ENCODE results near the gene POLA1.

POLA1 gene

DNA sequence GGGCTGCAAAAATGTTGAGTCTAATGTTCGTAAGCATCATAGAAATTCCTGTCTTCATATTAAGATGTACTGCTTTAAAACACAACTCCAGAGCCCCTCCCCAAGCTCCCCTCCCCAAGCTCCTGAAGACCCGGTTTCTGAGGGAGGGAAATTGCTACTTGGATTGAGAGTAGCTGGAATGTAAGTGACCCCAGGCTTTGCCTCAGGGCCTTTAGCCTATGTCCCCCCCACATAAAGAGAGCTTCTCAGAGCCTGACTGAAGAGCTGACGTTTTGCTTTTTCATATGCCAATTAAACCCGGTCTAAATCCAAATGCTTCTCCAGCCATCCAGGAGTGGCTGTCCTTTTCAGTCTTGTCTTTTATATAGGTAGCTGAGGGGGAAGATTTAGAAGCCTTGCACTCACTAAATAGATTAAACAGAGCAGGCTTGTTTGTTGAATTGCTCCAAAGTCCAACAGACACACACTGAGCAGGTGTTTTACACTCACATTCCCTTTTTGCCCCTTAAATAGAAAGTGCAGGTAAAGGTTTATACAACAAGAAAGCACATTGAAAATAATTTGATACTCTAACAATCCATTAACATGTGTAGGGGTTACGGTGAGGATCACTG, 302.5 kb downstream of the POLA1 start:
- TF ChIP-seq YY1 (IDR thresholded peaks at IDR 0.05; ENCODE audit: low read depth): no peak
- TF ChIP-seq NFIC (IDR thresholded peaks at IDR 0.05): no peak
- no peak for TF ChIP-seq CREB1 (IDR thresholded peaks at IDR 0.05; ENCODE audit: low read depth)
- no peak for TF ChIP-seq FOXM1 (IDR thresholded peaks at IDR 0.05; ENCODE audit: borderline replicate concordance, low read depth)
- no peak for TF ChIP-seq EP300 (IDR thresholded peaks at IDR 0.05; ENCODE audit: borderline replicate concordance)
- TF ChIP-seq, protein P1, sequence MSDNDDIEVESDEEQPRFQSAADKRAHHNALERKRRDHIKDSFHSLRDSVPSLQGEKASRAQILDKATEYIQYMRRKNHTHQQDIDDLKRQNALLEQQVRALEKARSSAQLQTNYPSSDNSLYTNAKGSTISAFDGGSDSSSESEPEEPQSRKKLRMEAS (IDR thresholded peaks at IDR 0.05): no peak
- TF ChIP-seq, protein P2, sequence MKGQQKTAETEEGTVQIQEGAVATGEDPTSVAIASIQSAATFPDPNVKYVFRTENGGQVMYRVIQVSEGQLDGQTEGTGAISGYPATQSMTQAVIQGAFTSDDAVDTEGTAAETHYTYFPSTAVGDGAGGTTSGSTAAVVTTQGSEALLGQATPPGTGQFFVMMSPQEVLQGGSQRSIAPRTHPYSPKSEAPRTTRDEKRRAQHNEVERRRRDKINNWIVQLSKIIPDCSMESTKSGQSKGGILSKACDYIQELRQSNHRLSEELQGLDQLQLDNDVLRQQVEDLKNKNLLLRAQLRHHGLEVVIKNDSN (IDR thresholded peaks at IDR 0.05): no peak
- TF ChIP-seq TEAD4 (IDR thresholded peaks at IDR 0.05): no peak
- TF ChIP-seq, protein P3, sequence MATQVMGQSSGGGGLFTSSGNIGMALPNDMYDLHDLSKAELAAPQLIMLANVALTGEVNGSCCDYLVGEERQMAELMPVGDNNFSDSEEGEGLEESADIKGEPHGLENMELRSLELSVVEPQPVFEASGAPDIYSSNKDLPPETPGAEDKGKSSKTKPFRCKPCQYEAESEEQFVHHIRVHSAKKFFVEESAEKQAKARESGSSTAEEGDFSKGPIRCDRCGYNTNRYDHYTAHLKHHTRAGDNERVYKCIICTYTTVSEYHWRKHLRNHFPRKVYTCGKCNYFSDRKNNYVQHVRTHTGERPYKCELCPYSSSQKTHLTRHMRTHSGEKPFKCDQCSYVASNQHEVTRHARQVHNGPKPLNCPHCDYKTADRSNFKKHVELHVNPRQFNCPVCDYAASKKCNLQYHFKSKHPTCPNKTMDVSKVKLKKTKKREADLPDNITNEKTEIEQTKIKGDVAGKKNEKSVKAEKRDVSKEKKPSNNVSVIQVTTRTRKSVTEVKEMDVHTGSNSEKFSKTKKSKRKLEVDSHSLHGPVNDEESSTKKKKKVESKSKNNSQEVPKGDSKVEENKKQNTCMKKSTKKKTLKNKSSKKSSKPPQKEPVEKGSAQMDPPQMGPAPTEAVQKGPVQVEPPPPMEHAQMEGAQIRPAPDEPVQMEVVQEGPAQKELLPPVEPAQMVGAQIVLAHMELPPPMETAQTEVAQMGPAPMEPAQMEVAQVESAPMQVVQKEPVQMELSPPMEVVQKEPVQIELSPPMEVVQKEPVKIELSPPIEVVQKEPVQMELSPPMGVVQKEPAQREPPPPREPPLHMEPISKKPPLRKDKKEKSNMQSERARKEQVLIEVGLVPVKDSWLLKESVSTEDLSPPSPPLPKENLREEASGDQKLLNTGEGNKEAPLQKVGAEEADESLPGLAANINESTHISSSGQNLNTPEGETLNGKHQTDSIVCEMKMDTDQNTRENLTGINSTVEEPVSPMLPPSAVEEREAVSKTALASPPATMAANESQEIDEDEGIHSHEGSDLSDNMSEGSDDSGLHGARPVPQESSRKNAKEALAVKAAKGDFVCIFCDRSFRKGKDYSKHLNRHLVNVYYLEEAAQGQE (IDR thresholded peaks at IDR 0.05; ENCODE audit: low read depth): no peak
- TF ChIP-seq ZBTB7A (IDR thresholded peaks at IDR 0.05; ENCODE audit: low read depth): no peak
- TF ChIP-seq EGR1 (IDR thresholded peaks at IDR 0.05): no peak
- TF ChIP-seq TAF1 (IDR thresholded peaks at IDR 0.05; ENCODE audit: low read depth): no peak
- no peak for TF ChIP-seq TCF12 (IDR thresholded peaks at IDR 0.05; ENCODE audit: low read depth)
- no peak for TF ChIP-seq CEBPB (IDR thresholded peaks at IDR 0.05)
- no peak for TF ChIP-seq RAD21 (IDR thresholded peaks at IDR 0.05; ENCODE audit: low read depth)

DNA sequence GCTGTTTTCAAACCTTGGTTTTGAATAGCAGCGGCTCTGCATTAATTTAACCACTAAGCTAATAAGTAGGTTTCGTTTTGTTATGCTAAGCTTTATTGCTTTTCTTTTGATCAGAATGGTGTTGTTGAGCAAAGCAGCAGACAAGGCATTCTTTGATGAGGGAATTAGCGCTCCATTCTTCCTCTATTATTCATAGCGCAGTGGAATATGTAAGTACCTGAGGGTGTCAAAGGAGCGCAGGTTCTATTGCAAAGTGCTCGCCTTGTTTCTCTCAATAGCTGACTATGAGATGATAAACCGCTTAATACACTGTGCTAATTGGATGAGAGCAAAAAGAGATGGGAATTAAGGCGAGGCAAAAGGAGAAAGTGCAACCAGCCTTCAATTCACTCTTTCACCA, 305.8 kb downstream of the POLA1 start:
- TF ChIP-seq ZBTB7A (IDR thresholded peaks at IDR 0.05; ENCODE audit: low read depth): no peak

DNA sequence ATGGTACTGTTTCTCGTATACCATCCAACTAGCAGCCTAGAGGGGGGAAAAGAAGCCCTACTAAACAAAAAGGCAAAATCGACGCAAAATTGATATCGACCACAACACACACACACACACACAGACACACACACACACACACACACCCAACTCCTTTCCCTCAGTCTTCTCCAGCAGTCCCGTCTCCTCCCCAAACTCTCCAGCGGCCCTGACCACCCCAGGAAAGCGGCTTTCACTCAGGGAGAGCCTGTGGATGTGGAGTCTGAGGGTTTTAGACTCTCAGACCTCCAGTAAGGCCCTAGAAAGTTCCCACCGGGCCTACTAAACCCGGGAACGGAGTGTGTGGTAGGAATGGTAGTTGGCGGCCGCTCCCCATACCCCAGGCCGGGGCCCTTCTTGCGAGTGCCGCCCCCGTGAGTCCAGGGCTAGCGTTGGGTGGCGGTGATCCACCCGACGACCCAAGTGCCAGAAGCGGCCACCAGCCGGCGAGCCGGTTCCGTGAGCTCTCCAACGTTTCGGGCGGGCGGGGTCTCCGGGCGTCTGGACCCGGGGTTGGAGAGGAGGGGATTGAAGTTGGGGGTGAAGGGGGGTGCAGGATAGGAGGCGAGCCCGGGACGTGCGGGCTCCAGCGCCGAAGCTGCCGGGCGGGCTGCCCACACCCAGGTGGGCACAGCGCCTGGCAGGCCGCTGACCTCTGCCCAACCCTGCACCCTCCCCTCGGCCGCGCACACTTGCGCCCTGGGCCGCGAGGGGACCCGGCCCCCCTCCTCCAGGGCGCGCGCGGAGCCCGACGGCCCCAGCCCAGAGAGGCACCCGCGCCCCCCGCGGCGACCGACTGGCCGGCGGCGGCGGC, 308.3 kb downstream of the POLA1 start:
- TF ChIP-seq YY1 (IDR thresholded peaks at IDR 0.05; ENCODE audit: low read depth): no peak
- TF ChIP-seq ZBTB7A (IDR thresholded peaks at IDR 0.05; ENCODE audit: low read depth): no peak
- TF ChIP-seq EP300 (IDR thresholded peaks at IDR 0.05; ENCODE audit: borderline replicate concordance): no peak
- no peak for TF ChIP-seq CREB1 (IDR thresholded peaks at IDR 0.05; ENCODE audit: low read depth)
- TF ChIP-seq EGR1 (IDR thresholded peaks at IDR 0.05): no peak
- no peak for TF ChIP-seq RAD21 (IDR thresholded peaks at IDR 0.05; ENCODE audit: low read depth)
- TF ChIP-seq, protein P1 (IDR thresholded peaks at IDR 0.05): no peak
- no peak for TF ChIP-seq TEAD4 (IDR thresholded peaks at IDR 0.05)
- TF ChIP-seq TCF12 (IDR thresholded peaks at IDR 0.05; ENCODE audit: low read depth): no peak
- no peak for TF ChIP-seq NFIC (IDR thresholded peaks at IDR 0.05)
- no peak for TF ChIP-seq CEBPB (IDR thresholded peaks at IDR 0.05)
- TF ChIP-seq, protein P2 (IDR thresholded peaks at IDR 0.05): no peak
- TF ChIP-seq TAF1 (IDR thresholded peaks at IDR 0.05; ENCODE audit: low read depth): no peak

DNA sequence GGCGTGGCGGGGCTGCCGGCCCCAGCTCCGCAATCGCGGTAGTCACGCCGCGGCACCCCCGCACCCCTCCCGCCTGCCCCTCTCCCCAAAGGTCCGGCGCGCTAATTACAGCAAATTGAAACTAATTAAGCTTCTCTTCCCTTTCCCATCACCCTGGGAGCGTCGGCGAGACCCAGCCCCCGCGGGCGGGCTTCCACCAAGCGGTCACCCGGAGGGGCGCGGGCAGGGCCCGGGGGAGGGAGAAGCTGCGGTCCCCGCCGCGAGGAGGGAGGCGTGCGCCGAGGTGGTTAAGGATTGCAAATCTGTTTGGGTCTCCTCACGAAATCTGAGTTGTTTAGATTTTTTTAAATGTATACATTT, 308.9 kb downstream of the POLA1 start:
- TF ChIP-seq NFIC (IDR thresholded peaks at IDR 0.05) (no peak), EGR1 (IDR thresholded peaks at IDR 0.05) (no peak), TCF12 (IDR thresholded peaks at IDR 0.05; ENCODE audit: low read depth) (no peak), CREB1 (IDR thresholded peaks at IDR 0.05; ENCODE audit: low read depth) (no peak), RAD21 (IDR thresholded peaks at IDR 0.05; ENCODE audit: low read depth) (no peak), YY1 (IDR thresholded peaks at IDR 0.05; ENCODE audit: low read depth) (no peak), TEAD4 (IDR thresholded peaks at IDR 0.05) (no peak)
- TF ChIP-seq, protein P2 (IDR thresholded peaks at IDR 0.05): no peak
- TF ChIP-seq, protein P3 (IDR thresholded peaks at IDR 0.05; ENCODE audit: low read depth): no peak

DNA sequence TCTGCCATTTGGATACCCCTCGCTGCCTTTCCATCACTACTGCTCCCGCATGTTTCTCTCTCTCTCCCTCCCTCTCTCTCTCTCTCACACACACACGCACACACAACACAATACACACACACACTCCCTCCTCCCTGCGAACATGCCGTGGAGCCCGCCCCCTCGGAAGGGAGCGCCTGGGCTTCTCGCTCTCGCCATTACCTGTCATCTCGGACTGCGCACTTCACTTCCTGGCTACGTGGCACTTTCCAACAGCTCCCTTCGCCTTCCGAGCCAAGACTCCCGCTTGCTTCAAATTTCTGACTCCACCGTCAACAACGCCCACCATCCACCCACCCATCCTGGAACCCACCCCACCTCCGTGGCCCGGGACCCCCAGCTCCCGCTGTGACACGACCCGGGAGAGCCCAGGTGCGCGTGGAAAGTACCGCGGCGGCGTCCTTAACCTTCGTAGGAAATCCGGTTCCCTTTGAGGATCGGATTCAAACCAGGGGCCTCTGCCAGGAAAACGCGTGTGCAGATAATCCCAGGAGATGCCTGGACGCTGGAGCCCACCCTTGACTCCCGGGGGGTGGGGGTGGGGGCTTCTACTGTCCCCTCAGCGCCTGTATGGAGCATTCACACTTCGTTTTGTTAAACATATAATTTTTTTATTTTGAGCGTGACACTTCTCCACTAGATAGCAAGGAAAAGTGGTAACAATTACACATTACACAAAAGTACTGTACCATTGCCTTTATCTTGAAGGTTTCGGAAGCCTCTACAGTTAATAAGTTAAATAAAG, 309.5 kb downstream of the POLA1 start:
- TF ChIP-seq YY1 (IDR thresholded peaks at IDR 0.05; ENCODE audit: low read depth) (no peak), EP300 (IDR thresholded peaks at IDR 0.05; ENCODE audit: borderline replicate concordance) (no peak), TAF1 (IDR thresholded peaks at IDR 0.05; ENCODE audit: low read depth) (no peak), TCF12 (IDR thresholded peaks at IDR 0.05; ENCODE audit: low read depth) (no peak), NFIC (IDR thresholded peaks at IDR 0.05) (no peak), EGR1 (IDR thresholded peaks at IDR 0.05) (no peak), CREB1 (IDR thresholded peaks at IDR 0.05; ENCODE audit: low read depth) (no peak), RAD21 (IDR thresholded peaks at IDR 0.05; ENCODE audit: low read depth) (no peak), FOXM1 (IDR thresholded peaks at IDR 0.05; ENCODE audit: borderline replicate concordance, low read depth) (no peak), ZBTB7A (IDR thresholded peaks at IDR 0.05; ENCODE audit: low read depth) (no peak), CEBPB (IDR thresholded peaks at IDR 0.05) (no peak), TEAD4 (IDR thresholded peaks at IDR 0.05) (no peak)
- TF ChIP-seq, protein P3 (IDR thresholded peaks at IDR 0.05; ENCODE audit: low read depth): no peak
- TF ChIP-seq, protein P1 (IDR thresholded peaks at IDR 0.05): no peak
- TF ChIP-seq, protein P2 (IDR thresholded peaks at IDR 0.05): no peak

Data from Ishikawa (cell line).